Activated CD8-positive, alpha-beta T cell treated with anti-CD3 and anti-CD28 coated beads for 36 hours (primary cell): ENCODE measurements around the gene STXBP6. TPM values are rescaled to one million over a fixed set of nuclear protein-coding genes. Genes with fewer than 3 reads are reported as not detected.

Experiments
- ATAC-seq: fragments of 200-7000 bp; cut with Tn5 transposase; one replicate; pipeline ENCODE4 v1.10.0; 2021; ENCODE audit warnings: mild to moderate bottlenecking, moderate library complexity
- CTCF ChIA-PET: fragments of 350-600 bp; sonication (Branson Sonifier 250); formaldehyde crosslinking; loops from one replicate; lab custom pipeline; 2021; ENCODE audit warnings: antibody characterized with exemption; lab: Charles Lee
- POLR2A ChIA-PET: fragments of 350-600 bp; sonication (Branson Sonifier 250); formaldehyde crosslinking; loops from one replicate; lab custom pipeline; 2021; ENCODE audit warnings: antibody characterized with exemption; lab: Charles Lee
- DNase-seq: peaks from one replicate; pipeline ENCODE4 v3.0.0-alpha.2; 2020
- H3K27ac Mint-ChIP-seq: one replicate; pipeline ENCODE4 v1.8.0; 2021; ENCODE audit warnings: mild to moderate bottlenecking, mixed read lengths
- H3K27me3 Mint-ChIP-seq: one replicate; pipeline ENCODE4 v1.8.0; 2021; ENCODE audit warnings: mixed read lengths
- H3K36me3 Mint-ChIP-seq: one replicate; pipeline ENCODE4 v1.8.0; 2021; ENCODE audit warnings: low read depth, mixed read lengths
- H3K4me1 Mint-ChIP-seq: one replicate; pipeline ENCODE4 v1.8.0; 2021; ENCODE audit warnings: low read depth, mixed read lengths
- H3K4me3 Mint-ChIP-seq: one replicate; pipeline ENCODE4 v1.8.0; 2021; ENCODE audit warnings: mild to moderate bottlenecking, moderate library complexity, mixed read lengths
- H3K9me3 Mint-ChIP-seq: one replicate; pipeline ENCODE4 v1.8.0; 2021; ENCODE audit warnings: mixed read lengths
- CTCF ChIP-seq: fragments of 200-600 bp; IDR thresholded peaks from one replicate; pipeline ENCODE4 v1.8.0; 2022; ENCODE audit warnings: antibody characterized with exemption, mild to moderate bottlenecking
- intact Hi-C: fragments of 100-400 bp; cut with micrococcal nuclease; formaldehyde crosslinking; loops from one replicate; pipeline ENCODE4 v1.10.0; 2022
- total RNA-seq, 2 experiments: library from RNA; stranded (reverse); gene quantifications; one replicate each; pipeline ENCODE4 v1.2.3, GENCODE V29; 2021

Gene STXBP6
- total RNA-seq, 2 experiments from 2014 or later, result not detected

- DNase-seq, result no peak
- TF ChIP-seq CTCF, result no peak
- H3K27me3 Mint-ChIP-seq, result peaks cover 2% of the 10 kb centered on the region
- H3K27ac Mint-ChIP-seq, result no peak overlapping the region
- ATAC-seq, result no peak
- H3K36me3 Mint-ChIP-seq, result no peaks in the 10 kb centered on the region
- H3K4me3 Mint-ChIP-seq, result no peak overlapping the region
- H3K4me1 Mint-ChIP-seq, result no peaks in the 10 kb centered on the region
- POLR2A ChIA-PET, result no interaction called here
- intact Hi-C loops, result no loop called here
- CTCF ChIA-PET, result no interaction called here
- H3K9me3 Mint-ChIP-seq, result no peaks in the 10 kb centered on the region
Measured at GRCh38 chr14:24960816-24961215, 89.1 kb downstream of the STXBP6 start.

DNA sequence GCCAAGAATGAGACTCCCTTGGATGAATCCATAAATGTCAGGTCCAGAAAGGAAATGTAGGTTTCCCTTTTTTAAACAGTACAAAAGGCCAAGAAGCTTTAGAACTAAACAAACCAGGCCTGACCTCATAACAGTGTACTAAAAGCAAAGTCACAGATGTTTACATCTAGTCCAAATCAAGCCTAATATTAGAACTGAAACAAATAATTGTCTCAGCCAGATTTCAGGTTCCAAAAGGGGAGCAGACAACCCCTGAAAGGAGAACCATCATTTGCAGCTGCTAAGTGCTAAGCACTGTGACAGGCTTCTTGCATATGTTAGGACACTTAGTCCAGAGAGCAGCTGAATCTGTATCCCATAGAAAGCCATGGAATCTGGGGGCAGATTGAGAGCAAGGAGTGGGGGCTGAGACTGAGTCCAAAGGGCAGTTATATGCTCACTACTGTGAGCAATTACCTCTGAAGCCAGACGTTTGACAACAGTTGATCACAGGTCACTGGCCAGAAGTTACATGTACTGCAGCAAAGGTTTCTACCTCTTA, 90.1 kb downstream of the STXBP6 start:
- DNase-seq (no peak), ATAC-seq (no peak)
- no peaks in the 10 kb centered on the region for H3K4me1 Mint-ChIP-seq
- no peak overlapping the region for H3K27ac Mint-ChIP-seq
- ChIA-PET CTCF (no interaction called here), POLR2A (no interaction called here)
- H3K27me3 Mint-ChIP-seq, result peaks cover 5% of the 10 kb centered on the region
- H3K36me3 Mint-ChIP-seq, result no peaks in the 10 kb centered on the region
- H3K9me3 Mint-ChIP-seq, result no peaks in the 10 kb centered on the region
- TF ChIP-seq CTCF, result no peak
- intact Hi-C loops, result no loop called here
- H3K4me3 Mint-ChIP-seq, result no peak overlapping the region

GRCh38 chr14:24958271-24958670, 91.7 kb downstream of the STXBP6 start:
- ATAC-seq (no peak), DNase-seq (no peak)
- no peaks in the 10 kb centered on the region for H3K9me3 Mint-ChIP-seq
- H3K36me3 Mint-ChIP-seq, result no peaks in the 10 kb centered on the region
- POLR2A ChIA-PET, result no interaction called here
- H3K4me3 Mint-ChIP-seq, result no peak overlapping the region
- H3K27me3 Mint-ChIP-seq, result peaks cover 10% of the 10 kb centered on the region
- no peaks in the 10 kb centered on the region for H3K4me1 Mint-ChIP-seq
- TF ChIP-seq CTCF, result no peak
- intact Hi-C loops, result no loop called here
- H3K27ac Mint-ChIP-seq, result no peak overlapping the region
- CTCF ChIA-PET, result no interaction called here

- POLR2A ChIA-PET, result no interaction called here
- ATAC-seq, result no peak
- H3K27me3 Mint-ChIP-seq, result peaks cover 14% of the 10 kb centered on the region
Measured at GRCh38 chr14:24957814-24958213, 92.1 kb downstream of the STXBP6 start.

GRCh38 chr14:24956104-24956503, 93.8 kb downstream of the STXBP6 start:
- Mint-ChIP-seq H3K9me3 (no peaks in the 10 kb centered on the region), H3K36me3 (no peaks in the 10 kb centered on the region), H3K27me3 (peaks cover 15% of the 10 kb centered on the region), H3K4me1 (no peaks in the 10 kb centered on the region), H3K4me3 (no peak overlapping the region), H3K27ac (no peak overlapping the region)
- DNase-seq, result no peak
- POLR2A ChIA-PET, result no interaction called here
- TF ChIP-seq CTCF, result no peak
- CTCF ChIA-PET, result no interaction called here
- intact Hi-C loops, result no loop called here
- no peak for ATAC-seq

More at GRCh38 chr14:24957814-24958213, 92.1 kb downstream of the STXBP6 start:
- H3K27ac Mint-ChIP-seq, result no peak overlapping the region
- no peaks in the 10 kb centered on the region for H3K36me3 Mint-ChIP-seq
- H3K4me3 Mint-ChIP-seq, result no peak overlapping the region
- CTCF ChIA-PET, result no interaction called here
- TF ChIP-seq CTCF, result no peak
- no peak for DNase-seq
- no peaks in the 10 kb centered on the region for H3K9me3 Mint-ChIP-seq
- intact Hi-C loops, result no loop called here
- H3K4me1 Mint-ChIP-seq, result no peaks in the 10 kb centered on the region
